GM19324 (cell line): Measurements from ENCODE around the gene TECR.
"Not testable (repeated sequence)": the region's sequence is repeated elsewhere in the genome, so short reads cannot be mapped to it uniquely, and the experiment has no call there.

Experiments used
- ATAC-seq: cut with Tn5 transposase; IDR thresholded peaks from one replicate; pipeline ENCODE4 v1.9.1; 2021; ENCODE audit warnings: mild to moderate bottlenecking, moderate library complexity; ENCODE audit not compliant: unreplicated experiment, low FRiP score

The TECR gene

GRCh38 chr19:14533450-14533849 lies 4.1 kb downstream of the TECR start:
- no peak for ATAC-seq

GRCh38 chr19:14536926-14537692 lies 7.7 kb downstream of the TECR start:
- no peak for ATAC-seq

DNA sequence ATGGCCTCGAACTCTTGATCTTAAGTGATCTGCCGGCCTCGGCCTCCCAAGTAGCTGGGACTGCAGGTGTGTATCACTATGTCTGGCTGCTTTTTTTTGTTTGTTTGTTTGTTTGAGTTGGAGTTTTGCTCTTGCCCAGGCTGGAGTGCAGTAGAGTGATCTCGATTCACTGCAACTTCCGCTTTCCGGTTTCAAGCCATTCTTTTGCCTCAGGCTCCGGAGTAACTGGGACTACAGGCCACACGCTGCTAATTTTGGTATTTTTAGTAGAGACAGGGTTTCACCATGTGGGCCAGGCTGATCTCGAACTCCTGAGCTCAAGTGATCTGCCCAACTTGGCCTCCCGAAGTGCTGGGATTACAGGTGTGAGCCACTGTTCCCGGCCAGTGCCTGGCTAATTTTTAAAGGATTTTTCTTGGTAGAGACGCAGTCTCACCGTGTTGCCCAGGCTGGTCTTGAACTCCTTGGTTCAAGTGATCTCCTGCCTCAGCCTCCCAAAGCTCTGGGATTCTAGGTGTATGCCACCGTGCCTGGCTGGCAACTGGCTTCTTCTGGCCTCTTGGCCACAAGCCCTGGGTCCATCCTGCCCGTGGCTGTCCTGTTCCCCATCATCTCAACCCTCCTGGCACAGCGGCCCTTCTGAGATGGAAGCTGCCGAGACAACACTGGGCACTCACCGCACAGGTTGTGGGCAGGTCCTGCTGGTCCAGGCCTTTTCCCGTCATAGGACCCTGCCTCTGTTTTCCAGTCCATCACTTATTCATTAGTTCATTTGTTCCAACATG lies 11.5 kb downstream of the TECR start:
- no peak for ATAC-seq

- ATAC-seq = not testable (repeated sequence)
Measured at GRCh38 chr19:14541979-14542378, 12.6 kb downstream of the TECR start.

DNA sequence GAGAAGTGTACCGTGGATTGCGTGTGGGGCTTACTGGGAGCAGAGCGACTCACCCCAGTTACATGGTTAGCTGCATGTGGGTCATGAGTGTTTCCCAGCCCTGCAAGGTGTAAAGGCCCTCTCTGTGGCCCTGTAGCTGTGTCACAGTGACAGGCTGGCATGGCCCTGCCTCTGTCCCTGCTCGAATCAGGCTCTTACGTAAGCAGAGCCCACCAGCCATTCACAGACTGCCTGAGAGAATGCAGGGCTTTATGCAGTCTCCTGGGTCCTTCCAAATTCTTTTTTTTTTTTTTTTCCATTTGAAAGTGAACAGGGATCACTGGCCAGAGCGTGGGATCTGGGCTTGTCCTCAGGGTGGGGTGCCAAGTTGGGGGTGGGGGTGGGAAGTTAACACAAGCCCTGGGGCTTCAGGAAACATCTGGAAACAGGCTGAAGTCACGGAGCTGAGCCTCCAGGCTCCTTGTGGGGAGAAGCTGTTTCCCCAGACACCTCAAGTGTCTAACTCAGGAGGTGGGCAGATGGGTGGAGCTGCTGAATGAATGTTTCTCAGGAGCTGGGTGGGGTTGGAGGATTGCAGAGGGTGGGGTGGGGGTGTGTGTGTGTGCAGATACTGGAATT lies 13.4 kb downstream of the TECR start:
- ATAC-seq = no peak

DNA sequence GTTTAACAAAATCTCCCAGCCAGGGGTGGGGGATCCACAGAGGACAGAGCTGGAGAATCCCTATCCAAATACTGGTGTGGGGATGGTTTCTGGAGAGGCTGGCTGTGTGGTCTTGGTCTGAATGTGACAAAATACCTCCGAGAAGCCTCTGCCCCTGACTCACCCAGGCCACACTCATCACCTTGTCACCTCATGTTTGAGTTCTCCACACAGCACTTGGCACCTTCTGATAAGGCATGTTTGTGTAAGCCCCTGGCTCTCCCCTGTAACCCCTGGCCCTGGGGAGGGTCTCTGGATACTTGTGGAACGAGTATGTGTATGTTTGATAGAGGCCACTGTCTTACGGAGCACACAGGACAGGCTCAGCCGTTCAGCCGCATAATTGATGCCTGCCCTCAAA lies 14.7 kb downstream of the TECR start:
- no peak for ATAC-seq

DNA sequence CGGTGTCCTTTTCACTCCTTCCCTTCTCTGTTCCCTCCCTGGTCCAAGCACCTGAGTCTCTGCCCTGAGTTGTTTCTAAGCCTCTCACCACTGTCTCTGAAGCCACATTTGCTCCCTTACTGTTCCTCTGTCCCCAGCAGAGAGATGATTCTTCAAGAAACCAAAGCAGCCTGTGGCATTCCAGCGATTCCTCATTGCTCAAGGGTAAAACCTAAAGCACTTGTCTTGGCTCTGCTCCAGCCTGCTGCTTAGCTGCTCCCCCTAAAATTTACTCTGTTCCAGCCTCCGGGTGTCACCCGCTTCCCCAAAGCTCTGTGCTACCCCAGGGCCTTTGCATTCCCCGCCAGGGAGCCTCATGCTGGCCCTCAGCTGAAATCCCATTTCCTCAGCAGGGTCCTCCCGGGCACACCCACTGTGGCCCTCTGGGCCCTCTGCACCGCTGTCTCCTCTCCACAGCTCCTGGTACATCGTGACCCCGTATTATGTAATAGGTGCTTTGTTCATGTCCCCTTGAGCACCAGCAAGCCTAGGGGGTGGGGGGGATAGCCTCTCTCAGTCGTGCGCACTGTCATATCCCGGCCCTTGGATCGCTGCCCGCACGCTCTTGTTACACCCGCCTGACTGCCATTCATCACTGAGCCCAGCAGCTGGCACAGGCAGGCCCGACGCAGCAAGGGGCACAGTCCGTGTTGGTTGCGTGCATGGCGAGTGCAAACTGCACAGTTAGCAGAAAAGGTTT lies 15.8 kb downstream of the TECR start:
- ATAC-seq = no peak

DNA sequence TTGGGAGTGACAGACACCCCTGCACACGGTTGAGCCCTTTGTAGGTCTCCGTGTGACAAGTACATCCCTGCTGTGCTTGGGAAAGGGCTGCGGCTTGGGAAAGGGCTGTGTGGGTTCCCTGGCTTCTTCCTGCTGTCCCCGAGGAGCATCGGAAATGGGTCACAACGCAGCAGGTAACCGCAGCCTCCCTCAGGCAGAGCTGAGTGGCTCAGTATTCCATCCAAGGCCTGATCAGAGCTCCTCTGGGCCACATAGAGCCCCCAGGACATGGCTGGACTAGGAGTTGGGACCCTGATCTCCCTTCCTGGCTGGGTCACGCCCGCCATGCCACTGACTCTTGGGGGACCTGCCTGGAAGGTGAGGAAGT lies 16.3 kb downstream of the TECR start:
- ATAC-seq = no peak

DNA sequence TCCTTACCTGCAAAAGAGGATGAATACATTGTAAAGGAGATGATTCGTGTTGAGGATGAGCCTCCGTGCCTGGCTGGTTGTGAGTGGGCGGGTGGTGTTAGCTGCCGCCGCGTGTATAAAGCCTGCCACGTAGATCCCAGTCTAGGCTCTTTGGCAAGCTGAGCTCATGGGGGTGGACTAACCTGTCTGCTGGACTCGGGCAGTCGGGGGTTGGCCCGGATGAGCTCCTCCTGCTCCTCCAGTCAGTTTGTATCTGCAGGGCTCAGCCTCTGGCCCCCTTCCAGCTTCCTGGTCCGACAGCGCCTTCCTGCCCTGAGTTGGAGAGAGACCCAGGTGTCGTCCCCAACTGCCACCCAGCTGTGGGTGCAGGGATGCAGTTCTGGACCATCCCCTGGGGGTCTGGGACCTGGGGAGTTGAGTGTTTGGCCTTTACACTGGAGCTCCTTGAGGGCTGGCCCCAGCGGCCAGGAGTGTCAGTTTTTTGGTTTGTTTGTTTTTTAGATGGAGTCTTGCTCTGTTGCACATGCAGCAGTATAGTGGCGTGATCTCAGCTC lies 20.9 kb downstream of the TECR start:
- no peak for ATAC-seq

DNA sequence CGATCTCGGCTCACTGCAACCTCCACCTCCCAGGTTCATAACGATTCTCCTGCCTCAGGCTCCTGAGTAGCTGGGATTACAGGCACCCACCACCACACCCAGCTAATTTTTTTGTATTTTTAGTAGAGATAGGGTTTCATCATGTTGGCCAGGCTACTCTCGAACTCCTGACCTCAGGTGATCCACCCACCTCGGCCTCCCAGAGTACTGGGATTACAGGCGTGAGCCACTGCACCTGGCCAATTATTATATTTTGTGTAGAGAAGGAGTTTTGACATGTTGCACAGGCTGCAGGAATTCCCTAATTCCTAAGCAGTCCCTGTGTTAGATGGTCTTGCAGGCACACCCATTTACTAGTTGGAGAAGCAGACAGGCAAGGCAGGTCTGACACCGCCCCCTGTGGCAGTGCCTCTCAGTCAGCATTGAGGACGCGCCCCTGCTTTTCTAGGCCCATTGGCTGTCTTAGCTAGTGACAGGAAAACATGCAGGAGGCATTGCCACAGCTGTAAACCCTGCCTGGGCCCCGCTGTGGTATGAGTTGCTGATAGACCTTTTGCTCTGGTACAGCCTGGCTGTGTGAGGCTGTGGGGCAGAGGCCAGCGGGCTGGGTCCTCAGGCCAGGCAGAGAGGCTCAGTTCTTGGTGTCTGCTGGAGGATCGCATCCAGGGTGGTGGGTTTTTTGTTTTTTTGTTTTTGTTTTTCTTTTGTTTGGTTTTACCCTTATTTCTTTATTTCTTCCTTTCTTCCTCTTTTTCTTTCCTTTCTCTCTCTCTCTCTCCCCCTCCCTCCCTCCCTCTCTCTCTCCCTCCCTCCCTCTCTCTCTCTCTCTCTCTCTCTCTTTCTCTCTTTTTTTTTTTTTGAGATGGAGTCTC lies 22.0 kb downstream of the TECR start:
- not testable (repeated sequence) for ATAC-seq

DNA sequence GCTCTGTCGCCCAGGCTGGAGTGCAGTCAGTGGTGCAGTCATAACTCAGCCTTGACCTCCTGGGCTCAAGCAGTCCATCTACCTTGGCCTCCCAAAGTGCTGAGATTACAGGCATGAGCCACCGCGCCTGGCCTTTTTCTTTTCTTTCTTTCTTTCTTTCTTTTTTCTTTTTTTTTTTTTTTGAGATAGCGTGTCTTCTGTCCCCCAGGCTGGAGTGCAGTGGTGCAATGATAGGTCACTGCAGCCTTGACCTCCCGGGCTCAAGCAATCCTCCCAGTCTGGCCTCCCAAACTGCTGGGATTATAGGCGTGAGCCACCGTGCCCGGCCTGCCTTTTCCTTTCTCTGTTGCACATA lies 22.6 kb downstream of the TECR start:
- ATAC-seq = not testable (repeated sequence)

DNA sequence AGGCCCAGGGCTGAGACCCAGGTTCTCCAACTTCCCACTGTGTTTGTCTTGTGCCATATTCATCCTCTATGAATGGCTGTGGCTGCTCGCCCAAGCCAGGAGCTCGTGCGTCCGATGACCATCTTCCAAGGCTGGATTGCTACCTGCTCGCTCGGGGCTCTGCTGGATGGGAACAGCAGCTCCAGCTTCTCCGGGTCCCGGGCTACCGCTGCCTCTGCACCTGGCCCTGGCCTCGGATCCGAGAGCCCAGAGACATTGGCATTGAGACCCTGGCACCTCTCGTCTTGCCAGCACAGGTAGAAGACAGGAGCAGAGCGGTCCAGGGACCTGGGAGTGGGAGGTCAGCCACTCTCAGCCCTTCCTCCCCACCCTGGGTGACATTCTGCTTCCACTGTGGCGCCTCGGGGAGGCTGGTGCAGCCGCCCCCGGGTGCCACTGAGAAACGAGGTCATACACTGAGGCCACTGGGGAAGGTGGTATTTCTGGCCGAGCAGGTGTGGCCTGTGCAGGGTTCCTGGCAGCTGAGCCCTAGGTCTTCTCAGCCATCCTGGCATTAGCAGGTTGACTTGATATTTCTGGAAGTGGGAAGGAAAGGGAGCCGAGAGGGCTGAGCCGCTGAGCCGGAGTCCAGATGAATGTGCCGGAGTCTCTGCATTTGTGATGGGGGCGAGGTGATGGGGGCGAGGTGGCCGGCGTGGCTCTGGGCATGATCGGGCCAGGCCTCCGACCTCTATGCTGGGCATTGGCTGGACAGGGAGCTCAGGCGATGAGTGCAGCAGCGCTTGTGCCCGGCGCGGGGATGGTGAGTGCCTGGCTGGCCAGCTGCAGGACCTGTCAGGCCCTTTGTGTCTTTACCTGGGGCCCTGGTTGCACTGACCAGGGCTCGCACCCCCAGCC lies 23.9 kb downstream of the TECR start:
- ATAC-seq = no peak

DNA sequence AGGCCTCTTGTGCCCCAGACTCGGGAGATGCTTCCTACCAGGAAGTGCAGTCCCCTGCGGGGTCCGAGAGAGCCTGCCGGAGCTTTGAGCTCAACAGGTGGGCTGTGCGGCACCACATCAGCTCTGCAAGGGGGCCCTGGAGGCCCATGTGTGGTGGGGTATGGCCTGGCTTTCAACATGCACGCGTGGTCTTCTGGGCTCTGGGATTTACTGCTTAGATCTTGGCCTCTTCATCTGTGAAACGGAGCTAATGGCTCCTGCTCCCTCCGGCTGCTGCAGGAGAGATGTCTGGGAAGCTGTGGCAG lies 24.5 kb downstream of the TECR start:
- no peak for ATAC-seq

- no peak for ATAC-seq
Measured at GRCh38 chr19:14554382-14554812, 25.0 kb downstream of the TECR start.

DNA sequence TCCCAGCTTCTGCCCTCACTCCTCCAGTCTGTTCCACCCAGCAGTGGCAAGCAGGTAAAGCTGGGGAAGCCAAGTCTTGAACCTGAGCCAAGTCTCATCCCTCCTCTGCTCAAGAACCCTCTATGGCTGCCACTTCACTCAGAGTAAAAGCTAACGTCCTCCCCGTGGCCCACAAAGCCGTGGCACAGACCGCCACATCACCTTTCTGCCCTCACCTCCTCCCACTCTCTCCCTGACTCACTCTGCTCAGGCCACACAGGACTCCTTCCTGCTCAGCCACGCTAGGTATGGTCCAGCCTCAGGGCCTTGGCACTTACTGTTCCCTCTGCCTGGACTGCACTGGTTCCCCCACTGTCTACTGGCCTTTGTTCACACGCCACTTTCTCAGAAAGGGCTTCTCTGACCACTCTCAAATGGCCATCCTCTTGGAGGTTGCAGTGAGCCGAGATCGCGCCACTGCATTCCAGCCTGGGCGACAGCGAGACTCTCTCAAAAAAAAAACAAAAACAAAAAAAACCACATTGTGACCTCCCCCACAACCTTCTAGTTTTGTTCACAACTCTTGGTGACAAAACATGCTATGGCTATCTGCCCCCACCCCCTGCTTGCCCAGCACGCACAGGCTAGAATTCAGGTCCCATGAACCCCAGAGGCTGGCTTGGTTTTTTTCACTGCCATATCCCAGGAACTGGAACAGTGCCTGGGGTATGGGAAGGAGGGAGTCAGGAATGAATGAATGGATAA lies 26.7 kb downstream of the TECR start:
- ATAC-seq = no peak

- ATAC-seq = no peak
Measured at GRCh38 chr19:14556662-14557188, 27.3 kb downstream of the TECR start.

- no peak for ATAC-seq
Measured at GRCh38 chr19:14558370-14559066, 29.1 kb downstream of the TECR start.
